SU-DHL-6 (cell line): ENCODE results near the gene EVI5.
"Not testable (repeated sequence)": the region's sequence is repeated elsewhere in the genome, so short reads cannot be mapped to it uniquely, and the experiment has no call there.

Experiments
- H2AFZ ChIP-seq: fragments of 200-600 bp; sonication (generic); 2 replicates; pipeline ENCODE4 v1.6.1; 2014; ENCODE audit warnings: low read depth, mild to moderate bottlenecking, moderate library complexity, mixed read lengths, antibody characterized with exemption, low read length; ENCODE audit not compliant: severe bottlenecking
- H3F3A ChIP-seq: fragments of 200-600 bp; shearing (Covaris generic); 2 replicates; pipeline ENCODE4 v1.6.0; 2016; ENCODE audit warnings: antibody characterized with exemption, mild to moderate bottlenecking; ENCODE audit not compliant: insufficient read depth
- H3K27ac ChIP-seq: fragments of 200-600 bp; sonication (generic); 2 replicates; pipeline ENCODE4 v1.5.1; 2016; ENCODE audit warnings: low read depth, mild to moderate bottlenecking, low read length, moderate library complexity, mixed read lengths
- H3K27me3 ChIP-seq: fragments of 200-600 bp; sonication (generic), shearing (Covaris generic); 2 replicates; pipeline ENCODE4 v1.6.0; 2014; ENCODE audit warnings: mild to moderate bottlenecking, low read length
- H3K36me3 ChIP-seq: fragments of 200-600 bp; sonication (generic); 2 replicates; pipeline ENCODE4 v1.6.1; 2014; ENCODE audit warnings: mild to moderate bottlenecking, low read length, mixed read lengths
- H3K4me2 ChIP-seq: fragments of 300-600, 200-600 bp; shearing (Covaris generic), sonication (generic); 2 replicates; pipeline ENCODE4 v1.6.0; 2014; ENCODE audit warnings: low read length, low read depth, mild to moderate bottlenecking; ENCODE audit not compliant: poor library complexity, severe bottlenecking
- H3K4me3 ChIP-seq: fragments of 200-600 bp; sonication (generic); 2 replicates; pipeline ENCODE4 v1.5.1; 2014; ENCODE audit warnings: antibody characterized with exemption, low read length, mild to moderate bottlenecking, mixed read lengths; ENCODE audit not compliant: insufficient read depth, poor library complexity, severe bottlenecking
- H3K79me2 ChIP-seq: fragments of 200-600 bp; sonication (generic); 2 replicates; pipeline ENCODE4 v1.6.1; 2014; ENCODE audit warnings: mild to moderate bottlenecking, low read length, moderate library complexity; ENCODE audit not compliant: insufficient read depth
- H3K9ac ChIP-seq: fragments of 200-600 bp; sonication (generic); 2 replicates; pipeline ENCODE4 v1.7.0; 2014; ENCODE audit warnings: mild to moderate bottlenecking, low read length
- H3K9me2 ChIP-seq: fragments of 200-600 bp; sonication (generic); replicated peaks from 2 replicates; pipeline ENCODE4 v1.6.1; 2014; ENCODE audit warnings: low read length; ENCODE audit not compliant: insufficient read depth
- H3K9me3 ChIP-seq: fragments of 200-600 bp; sonication (generic); 2 replicates; pipeline ENCODE4 v1.6.1; 2014; ENCODE audit warnings: low read length, mixed read lengths; ENCODE audit not compliant: insufficient read depth
- H4K20me1 ChIP-seq: fragments of 200-600 bp; sonication (generic); 2 replicates; pipeline ENCODE4 v1.6.1; 2014; ENCODE audit warnings: low read depth, mild to moderate bottlenecking, antibody characterized with exemption, low read length, moderate library complexity, mixed read lengths
- CTCF ChIP-seq: fragments of 200-600 bp; sonication (generic); IDR thresholded peaks from one replicate; pipeline ENCODE4 v1.5.1; 2017; ENCODE audit warnings: antibody characterized with exemption, mild to moderate bottlenecking, low read length, moderate library complexity; ENCODE audit not compliant: insufficient read depth, poor library complexity, severe bottlenecking
- EZH2phosphoT487 ChIP-seq: fragments of 200-600 bp; sonication (generic), shearing (Covaris generic); conservative IDR thresholded peaks from 2 replicates; pipeline ENCODE4 v1.6.1; 2018; ENCODE audit warnings: mild to moderate bottlenecking, antibody characterized with exemption, low read length, moderate library complexity, mixed read lengths

Gene EVI5

GRCh38 chr1:92655197-92655801 is 129.6 kb downstream of the EVI5 start:
- H3K4me3 ChIP-seq: no peak overlapping the region
- H3F3A ChIP-seq: no peaks in the 10 kb centered on the region
- TF ChIP-seq EZH2phosphoT487 (no peak), CTCF (no peak)
- H3K9me2 ChIP-seq: no peaks in the 10 kb centered on the region
- no peak overlapping the region for H2AFZ ChIP-seq
- no peak overlapping the region for H3K27ac ChIP-seq
- H3K36me3 ChIP-seq: 0 out of 2 replicates have a peak, but pooled peaks cover 3% of the 10 kb centered on the region
- no peaks in the 10 kb centered on the region for H4K20me1 ChIP-seq
- no peak overlapping the region for H3K9ac ChIP-seq
- no peak overlapping the region for H3K4me2 ChIP-seq
- H3K79me2 ChIP-seq: no peaks in the 10 kb centered on the region
- H3K9me3 ChIP-seq: peaks cover 10% of the 10 kb centered on the region; the same call in 1 of the 2 replicates
- no peaks in the 10 kb centered on the region for H3K27me3 ChIP-seq

GRCh38 chr1:92653605-92654381 is 131.1 kb downstream of the EVI5 start:
- no peak overlapping the region for H3K9ac ChIP-seq
- H3F3A ChIP-seq: no peaks in the 10 kb centered on the region
- H3K27ac ChIP-seq: no peak overlapping the region
- H3K36me3 ChIP-seq: 0 out of 2 replicates have a peak, but pooled peaks cover 3% of the 10 kb centered on the region
- no peaks in the 10 kb centered on the region for H3K9me2 ChIP-seq
- no peak overlapping the region for H3K4me3 ChIP-seq
- no peak overlapping the region for H3K4me2 ChIP-seq
- H2AFZ ChIP-seq: no peak overlapping the region
- no peaks in the 10 kb centered on the region for H3K27me3 ChIP-seq
- TF ChIP-seq CTCF: no peak
- no peak for TF ChIP-seq EZH2phosphoT487
- H3K79me2 ChIP-seq: no peaks in the 10 kb centered on the region
- H3K9me3 ChIP-seq: peaks cover 10% of the 10 kb centered on the region; the same call in 1 of the 2 replicates
- no peaks in the 10 kb centered on the region for H4K20me1 ChIP-seq

- H3K9me2 ChIP-seq, H3K9me3 ChIP-seq, H3K36me3 ChIP-seq, H2AFZ ChIP-seq, H3K9ac ChIP-seq, H3K4me3 ChIP-seq, H3K79me2 ChIP-seq, H4K20me1 ChIP-seq, H3K4me2 ChIP-seq, H3K27me3 ChIP-seq, H3K27ac ChIP-seq, H3F3A ChIP-seq: not testable (repeated sequence)
Measured at GRCh38 chr1:92640686-92641085, 144.2 kb downstream of the EVI5 start.

GRCh38 chr1:92638498-92638897 is 146.4 kb downstream of the EVI5 start:
- Histone ChIP-seq H3K79me2 (no peaks in the 10 kb centered on the region), H3K9me3 (no peaks in the 10 kb centered on the region), H3K27me3 (no peaks in the 10 kb centered on the region), H3K27ac (no peak overlapping the region), H3K4me3 (no peak overlapping the region), H3K36me3 (no peaks in the 10 kb centered on the region), H2AFZ (no peak overlapping the region), H3K9me2 (no peaks in the 10 kb centered on the region), H3K4me2 (no peak overlapping the region), H4K20me1 (no peaks in the 10 kb centered on the region), H3K9ac (no peak overlapping the region), H3F3A (no peaks in the 10 kb centered on the region)
- TF ChIP-seq EZH2phosphoT487 (no peak), CTCF (no peak)

GRCh38 chr1:92635203-92635602 is 149.7 kb downstream of the EVI5 start:
- not testable (repeated sequence) for H4K20me1 ChIP-seq, H3K27me3 ChIP-seq, H3K9me2 ChIP-seq, H3K36me3 ChIP-seq, H3K27ac ChIP-seq, H3K79me2 ChIP-seq, H3F3A ChIP-seq, H2AFZ ChIP-seq, H3K9me3 ChIP-seq, H3K4me2 ChIP-seq, H3K4me3 ChIP-seq, H3K9ac ChIP-seq
